ENCODE measurements around the gene HOXB9.
A peak's percentile ranks its signal among the peaks of the same experiment; 100 is the strongest.

The HOXB9 gene

DNA sequence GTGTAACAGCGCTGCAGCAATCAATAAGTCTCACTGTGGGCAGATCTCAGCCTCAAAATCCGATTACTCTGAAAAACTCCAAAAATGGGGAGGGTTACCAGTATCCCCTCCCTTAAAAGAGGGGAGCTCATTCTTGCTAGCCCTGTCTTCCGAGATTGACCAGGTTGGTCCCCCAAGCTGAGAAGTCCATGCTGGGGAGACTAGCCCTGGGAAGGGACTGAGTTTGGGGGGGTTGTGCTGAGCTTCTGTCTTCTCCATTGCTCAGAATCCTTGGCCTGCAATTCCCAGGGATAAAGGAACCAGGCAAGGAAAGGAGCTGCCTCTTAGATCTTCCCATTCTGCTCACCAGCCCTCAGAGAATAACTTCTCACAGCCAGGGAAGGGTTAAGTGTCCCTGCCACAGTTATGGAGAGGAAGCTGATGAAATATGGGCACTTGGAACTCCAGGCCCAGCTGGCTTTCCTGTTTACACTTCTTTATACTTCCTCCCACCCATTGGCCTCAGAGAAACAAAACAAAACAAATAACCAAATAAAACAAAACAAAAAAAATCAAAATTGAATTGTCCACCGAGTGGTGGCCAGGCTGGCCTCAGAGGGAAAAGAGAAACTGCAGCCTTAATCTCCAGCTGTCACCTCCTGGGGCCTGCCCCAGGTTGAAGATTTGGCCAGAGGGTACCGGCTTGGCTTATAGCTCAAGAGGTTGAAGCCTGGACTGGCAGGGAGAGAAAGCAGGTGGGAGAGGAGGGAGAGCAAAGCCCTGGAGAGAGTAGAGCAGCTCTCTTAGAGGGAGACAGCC, 38.7 kb downstream of the HOXB9 start:
- DNase-seq (ENCODE audit: low read depth in 2 of 2, low spot score in 1 of 2), result no peak

DNA sequence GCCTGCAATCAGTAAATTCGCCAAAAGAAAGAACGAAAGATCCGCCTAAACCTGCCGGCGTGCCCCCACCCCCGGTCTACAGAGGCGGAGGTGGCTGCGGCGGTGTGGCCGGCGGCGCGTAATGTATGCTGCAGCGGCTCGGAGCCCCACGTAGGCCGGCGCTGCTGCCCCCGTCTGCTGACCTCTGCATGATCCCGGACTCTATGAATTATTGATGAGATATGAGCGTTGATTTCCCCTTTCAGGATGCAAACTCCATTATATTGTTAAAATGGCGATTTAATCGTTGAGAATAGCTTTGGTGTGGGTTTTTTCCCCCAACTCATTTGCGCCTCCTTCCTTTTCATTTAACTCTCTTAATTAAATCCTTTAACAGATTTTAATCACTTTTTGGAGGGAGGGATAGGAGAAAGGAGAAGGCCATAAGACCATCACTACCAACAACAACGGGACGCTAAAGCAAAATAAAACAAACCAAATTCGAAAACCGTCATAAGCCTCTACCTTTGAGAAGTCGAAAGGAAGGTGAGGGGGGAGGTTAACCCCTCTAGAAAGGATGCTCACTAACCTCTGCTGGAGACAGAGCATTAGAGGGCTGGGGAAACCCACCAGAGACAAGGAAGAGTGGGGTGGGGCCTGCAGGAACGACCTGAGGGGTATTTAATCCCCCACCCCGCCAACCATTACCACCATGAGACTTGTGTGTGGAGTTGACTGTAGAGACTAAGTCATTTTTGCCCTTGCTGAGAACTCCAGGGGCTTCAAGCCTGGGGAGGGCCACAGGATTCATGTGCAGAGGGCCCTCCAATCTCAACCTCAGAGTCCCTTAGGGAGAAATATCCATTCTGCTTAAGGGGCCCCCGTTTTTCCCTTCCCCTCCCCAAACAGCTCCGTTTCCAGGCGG, 39.6 kb downstream of the HOXB9 start:
- DNase-seq (ENCODE audit: low read depth in 2 of 2, low spot score in 1 of 2), result no peak

DNA sequence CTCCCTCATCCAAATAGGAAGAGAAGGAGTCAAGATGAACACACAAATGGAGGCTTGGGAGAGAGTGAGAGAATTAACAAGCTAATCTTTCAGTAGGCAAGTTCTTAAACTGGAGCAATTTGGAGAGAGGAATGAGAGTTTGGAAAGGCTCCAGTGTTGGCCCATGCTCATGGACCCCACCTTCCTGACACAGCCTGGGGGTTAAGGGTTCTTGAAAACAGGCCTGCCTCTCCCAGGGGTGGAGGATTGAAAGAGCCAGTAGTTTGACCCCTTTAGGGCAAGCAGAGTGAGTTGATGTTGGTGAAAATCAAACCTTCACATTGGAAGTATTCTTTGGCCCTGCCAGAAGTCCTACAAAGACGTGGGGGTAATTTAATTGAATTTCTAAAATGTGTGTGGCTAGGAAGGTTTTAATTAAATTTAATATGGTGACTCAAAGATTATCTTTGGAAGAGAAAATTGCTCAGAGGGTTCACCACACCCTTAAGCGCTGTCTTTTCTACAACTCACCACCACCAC, 41.9 kb downstream of the HOXB9 start:
- no peak for DNase-seq (ENCODE audit: low read depth in 2 of 2, low spot score in 1 of 2)

DNA sequence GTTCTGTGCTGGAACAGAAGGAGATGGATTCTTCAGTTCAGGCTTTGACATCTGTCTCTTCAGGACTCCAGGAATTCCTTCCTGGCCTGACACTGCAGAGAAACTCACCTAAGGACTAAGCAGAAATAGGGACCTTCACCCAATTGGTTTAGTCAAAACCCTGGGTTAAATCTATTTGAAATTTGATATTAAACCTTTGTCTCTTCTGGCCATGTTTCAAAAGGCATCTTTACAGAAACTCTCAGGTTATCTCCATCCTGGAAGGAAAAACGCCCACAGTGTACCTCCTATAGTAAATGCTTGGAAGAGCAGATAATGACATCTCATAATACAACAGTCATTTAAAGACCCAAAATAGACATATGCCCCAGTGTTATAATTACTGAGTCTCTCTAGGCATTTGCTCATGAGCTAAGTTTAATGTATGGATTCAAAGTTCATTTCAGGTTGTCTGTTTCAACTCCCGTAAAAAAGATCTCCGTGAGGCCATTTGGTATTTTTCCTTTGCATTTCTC, 42.4 kb downstream of the HOXB9 start:
- no peak for DNase-seq (ENCODE audit: low read depth in 2 of 2, low spot score in 1 of 2)

DNA sequence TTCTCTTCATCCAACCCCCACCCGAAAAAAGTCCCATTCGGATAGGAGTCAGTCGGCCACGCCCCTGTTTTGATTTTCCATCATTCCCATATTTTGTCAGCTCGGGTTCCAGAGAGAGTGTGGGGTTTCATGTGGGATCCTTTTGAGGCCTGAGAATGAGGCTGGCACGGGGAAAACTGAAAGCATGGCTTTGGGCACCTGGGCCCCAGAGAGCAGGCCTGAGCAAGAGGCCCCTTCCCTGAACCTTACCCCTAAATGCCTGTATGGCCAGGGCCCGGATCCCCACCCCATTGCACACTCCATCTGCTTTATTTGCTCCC, 43.4 kb downstream of the HOXB9 start:
- DNase-seq (ENCODE audit: low read depth in 2 of 2, low spot score in 1 of 2), result no peak

DNA sequence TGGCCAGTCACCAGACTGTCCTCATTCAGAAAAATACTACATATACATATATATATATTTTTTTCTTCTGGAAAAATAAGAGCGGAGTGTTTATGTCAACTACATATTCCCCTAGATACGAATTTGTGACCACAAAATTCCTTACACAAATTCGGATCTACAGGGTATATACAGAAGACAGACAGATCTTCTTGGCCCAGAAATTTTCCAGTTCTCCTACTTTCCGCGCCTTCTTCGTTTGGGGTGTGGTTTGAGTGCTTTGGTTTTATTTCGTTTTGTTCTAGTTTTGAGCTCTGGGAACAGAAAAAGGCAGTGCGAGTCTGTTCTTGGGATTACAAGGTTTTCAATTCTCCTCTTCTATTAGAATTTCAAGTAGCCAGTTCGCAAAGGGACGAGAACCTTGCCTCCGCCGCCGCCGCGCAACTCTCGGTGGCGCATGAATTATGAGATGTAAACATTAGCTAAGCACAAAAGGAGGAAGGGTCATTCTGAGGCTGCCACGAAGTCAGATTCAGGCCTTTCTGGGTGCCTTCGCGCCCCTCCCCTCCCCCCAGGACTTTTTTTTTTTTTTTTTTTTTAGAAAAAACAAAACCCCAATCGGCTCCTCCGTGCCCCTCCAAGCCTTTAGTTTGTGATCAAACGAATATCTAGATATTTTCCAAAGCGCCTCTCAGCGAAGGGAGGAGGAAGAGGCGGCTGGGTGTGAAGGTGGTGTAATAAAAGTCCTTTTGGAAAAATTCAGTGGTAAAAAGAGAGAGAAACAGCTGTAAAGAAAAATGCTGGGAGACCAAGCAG, 46.2 kb downstream of the HOXB9 start:
- no peak for DNase-seq (ENCODE audit: low read depth in 2 of 2, low spot score in 1 of 2)

DNA sequence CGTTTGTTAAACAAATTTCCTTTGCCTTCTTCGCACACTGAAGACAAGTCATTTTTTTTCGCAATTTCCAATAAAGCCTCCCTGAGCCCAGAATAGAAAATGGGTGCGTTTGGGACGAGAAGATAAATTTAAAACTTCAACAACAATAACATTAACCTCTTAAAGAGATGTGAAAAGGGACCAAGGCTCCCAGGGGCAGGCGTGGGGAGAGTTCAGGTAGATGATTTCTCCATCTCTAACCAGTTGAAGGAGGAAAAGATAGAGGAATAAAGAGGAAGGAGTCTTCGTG, 46.7 kb downstream of the HOXB9 start:
- DNase-seq (ENCODE audit: low read depth in 2 of 2, low spot score in 1 of 2), result no peak

DNA sequence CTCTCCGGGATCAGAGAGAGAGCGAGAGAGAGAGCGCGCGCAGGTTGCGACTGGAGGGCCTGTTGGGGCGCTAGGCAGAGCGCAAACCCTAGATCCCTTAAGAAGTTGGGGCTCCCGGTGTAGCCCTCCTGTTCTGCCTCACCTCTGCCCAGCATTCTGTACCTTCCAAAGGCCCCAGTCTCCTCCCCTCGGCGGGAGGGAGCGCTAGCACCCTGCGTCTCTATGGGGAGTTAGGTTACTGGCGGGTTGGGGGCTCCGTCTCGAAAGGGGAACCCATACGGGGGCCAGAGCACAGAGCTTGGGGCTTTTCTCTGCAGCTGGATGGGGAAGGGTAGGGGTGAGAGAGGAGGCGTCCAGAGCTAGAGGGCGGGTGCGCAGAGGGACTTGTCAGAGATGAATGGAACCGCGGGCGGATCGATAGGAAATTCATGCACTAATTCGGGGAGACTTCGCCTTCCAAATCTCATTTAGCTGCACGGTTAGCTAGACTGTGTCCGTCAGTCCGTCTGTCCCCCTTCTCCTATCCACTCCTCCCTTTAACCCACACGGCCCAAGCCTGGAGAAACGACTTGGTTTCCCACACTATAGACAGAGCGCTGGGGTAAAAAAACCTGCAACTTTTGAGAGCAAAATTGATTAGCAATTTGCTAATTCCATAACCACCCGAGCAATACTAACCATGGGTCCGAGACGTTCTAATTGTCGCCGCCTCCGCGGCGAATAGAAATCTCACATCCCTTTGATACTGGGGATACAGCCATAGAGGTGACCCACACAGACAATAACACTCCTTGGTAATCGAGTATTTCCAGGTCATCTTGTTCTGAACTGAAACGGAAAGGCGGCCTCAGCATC, 47.3 kb downstream of the HOXB9 start:
- DNase-seq (ENCODE audit: low read depth in 2 of 2, low spot score in 1 of 2), result no peak

GRCh38 chr17:48577946-48578615, 48.1 kb downstream of the HOXB9 start, which contains the start of gene HOXB4:
Gene HOXB4, minus strand, starts transcription at chr17:48578350. Its CDS starts 31 bp downstream, at chr17:48578319.
- DNase-seq (ENCODE audit: low read depth in 2 of 2, low spot score in 1 of 2), result peak in 1 of 2 donors; percentile 40

DNA sequence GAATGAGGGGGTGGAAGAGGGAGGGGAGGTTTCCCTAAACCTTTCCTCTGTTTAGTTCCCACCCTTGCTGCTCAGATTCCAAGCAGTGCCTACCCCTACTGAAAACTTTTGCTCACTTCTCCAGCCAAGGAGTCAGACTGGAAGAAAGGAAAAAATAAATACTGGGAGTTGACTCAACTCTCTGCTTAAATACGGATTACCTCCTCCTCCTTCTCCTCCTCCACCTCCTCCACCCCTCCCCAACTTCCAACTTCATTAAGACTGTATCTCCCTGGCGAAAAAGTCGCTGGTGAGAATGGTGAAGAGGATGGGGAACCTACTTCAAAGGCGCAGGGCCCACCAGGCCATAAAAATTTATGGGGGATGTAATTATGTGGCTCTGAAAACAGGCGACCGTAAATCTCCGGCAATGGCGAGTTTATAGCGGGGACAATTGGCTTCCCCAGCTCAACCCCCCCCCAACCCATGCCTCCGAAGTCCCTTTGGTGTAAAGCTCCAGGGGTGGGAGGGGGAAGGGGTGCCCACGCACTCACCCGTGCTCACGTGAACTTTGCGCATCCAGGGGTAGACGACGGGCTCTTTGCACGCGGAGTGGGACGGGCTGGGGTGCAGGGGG, 48.7 kb downstream of the HOXB9 start:
- no peak for DNase-seq (ENCODE audit: low read depth in 2 of 2, low spot score in 1 of 2)

- no peak for DNase-seq (ENCODE audit: low read depth in 2 of 2, low spot score in 1 of 2)
Observed at GRCh38 chr17:48576479-48577309, 49.5 kb downstream of the HOXB9 start.

GRCh38 chr17:48575673-48576478, 50.3 kb downstream of the HOXB9 start:
- DNase-seq (ENCODE audit: low read depth in 2 of 2, low spot score in 1 of 2), result no peak

GRCh38 chr17:48575066-48575582, 51.0 kb downstream of the HOXB9 start:
- DNase-seq (ENCODE audit: low read depth in 2 of 2, low spot score in 1 of 2), result no peak

GRCh38 chr17:48574505-48575065, 51.6 kb downstream of the HOXB9 start:
- no peak for DNase-seq (ENCODE audit: low read depth in 2 of 2, low spot score in 1 of 2)

- DNase-seq (ENCODE audit: low read depth in 2 of 2, low spot score in 1 of 2), result no peak
Observed at GRCh38 chr17:48571826-48572417, 54.2 kb downstream of the HOXB9 start.

Measured in stimulated activated CD8-positive, alpha-beta memory T cell treated with anti-CD3 and anti-CD28 coated beads, Interleukin-4, amount 100 ng/mL, for 4 hours (primary cell).